WTC11 (cell line): Measurements from ENCODE around the gene PLEKHH3. TPM values are rescaled to one million over a fixed set of nuclear protein-coding genes. Genes with fewer than 3 reads are reported as not detected.

Experiments used
- ATAC-seq: fragments of 200-7000 bp; cut with Tn5 transposase; 2 replicates; pipeline ENCODE4 v1.10.0; 2021; ENCODE audit warnings: mild to moderate bottlenecking, moderate library complexity
- CTCF ChIA-PET: fragments of 300-600 bp; sonication (Branson Sonifier 250); formaldehyde crosslinking; loops from one replicate; lab custom pipeline; 2021; ENCODE audit warnings: antibody characterized with exemption; lab: Charles Lee
- POLR2A ChIA-PET: fragments of 350-600 bp; sonication (Branson Sonifier 250); formaldehyde crosslinking; loops from one replicate; lab custom pipeline; 2021; ENCODE audit warnings: antibody characterized with exemption; lab: Charles Lee
- DNase-seq: peaks from one replicate; pipeline ENCODE4 v3.0.0; 2021; ENCODE audit warnings: low spot score
- H3K27ac Mint-ChIP-seq: 2 replicates; pipeline ENCODE4 v1.8.0; 2021; ENCODE audit warnings: mixed read lengths
- H3K27me3 Mint-ChIP-seq: 2 replicates; pipeline ENCODE4 v1.8.0; 2021; ENCODE audit warnings: low read depth, mild to moderate bottlenecking, moderate library complexity, mixed read lengths
- H3K36me3 Mint-ChIP-seq: 2 replicates; pipeline ENCODE4 v1.8.0; 2021; ENCODE audit warnings: mixed read lengths
- H3K4me1 Mint-ChIP-seq: 2 replicates; pipeline ENCODE4 v1.8.0; 2022; ENCODE audit warnings: mixed read lengths
- H3K4me3 Mint-ChIP-seq: 2 replicates; pipeline ENCODE4 v1.8.0; 2021; ENCODE audit warnings: mild to moderate bottlenecking, moderate library complexity, mixed read lengths
- H3K9me3 Mint-ChIP-seq: 2 replicates; pipeline ENCODE4 v1.8.0; 2021; ENCODE audit warnings: mixed read lengths
- ATF3 ChIP-seq: sonication (generic); formaldehyde crosslinking; conservative IDR thresholded peaks from 2 replicates; pipeline ENCODE4 v1.8.1; 2022; ENCODE audit warnings: mild to moderate bottlenecking, missing genetic modification reagents
- E2F1 ChIP-seq: sonication (generic); formaldehyde crosslinking; IDR thresholded peaks from 2 replicates; pipeline ENCODE4 v1.8.0; 2022; ENCODE audit warnings: mild to moderate bottlenecking, missing genetic modification reagents
- E2F5 ChIP-seq: sonication (generic); formaldehyde crosslinking; IDR thresholded peaks from 2 replicates; pipeline ENCODE4 v1.8.1; 2022; ENCODE audit warnings: mild to moderate bottlenecking, moderate library complexity, missing genetic modification reagents
- FOXP1 ChIP-seq: sonication (generic); formaldehyde crosslinking; IDR thresholded peaks from 2 replicates; pipeline ENCODE4 v1.8.0; 2022; ENCODE audit warnings: missing genetic modification reagents, mild to moderate bottlenecking, moderate library complexity, borderline replicate concordance
- JAZF1 ChIP-seq: fragments of 250-450 bp; sonication (Bioruptor Pico); IDR thresholded peaks from 2 replicates; pipeline ENCODE4 v1.9.0; 2021; ENCODE audit warnings: moderate library complexity, mild to moderate bottlenecking, inconsistent platforms
- MLX ChIP-seq: sonication (generic); formaldehyde crosslinking; IDR thresholded peaks from 2 replicates; pipeline ENCODE4 v1.8.1; 2023; ENCODE audit warnings: mild to moderate bottlenecking, missing genetic modification reagents, moderate library complexity
- NR1H2 ChIP-seq: sonication (generic); formaldehyde crosslinking; IDR thresholded peaks from 2 replicates; pipeline ENCODE4 v1.9.0; 2021; ENCODE audit warnings: mild to moderate bottlenecking, moderate library complexity, missing genetic modification reagents
- OVOL2 ChIP-seq: fragments of 250-450 bp; sonication (Bioruptor Pico); IDR thresholded peaks from 2 replicates; pipeline ENCODE4 v1.9.0; 2021; ENCODE audit warnings: mild to moderate bottlenecking, borderline replicate concordance
- RELA ChIP-seq: sonication (generic); formaldehyde crosslinking; IDR thresholded peaks from 2 replicates; pipeline ENCODE4 v1.8.1; 2022; ENCODE audit warnings: missing genetic modification reagents, mild to moderate bottlenecking, borderline replicate concordance
- SOX15 ChIP-seq: fragments of 250-450 bp; sonication (Bioruptor Pico); IDR thresholded peaks from 2 replicates; pipeline ENCODE4 v1.9.0; 2021; ENCODE audit warnings: mild to moderate bottlenecking
- ZBTB43 ChIP-seq: sonication (generic); formaldehyde crosslinking; IDR thresholded peaks from 2 replicates; pipeline ENCODE4 v1.8.1; 2023; ENCODE audit warnings: mild to moderate bottlenecking, missing genetic modification reagents
- ZNF416 ChIP-seq: fragments of 250-450 bp; sonication (Bioruptor Pico); IDR thresholded peaks from 2 replicates; pipeline ENCODE4 v1.9.0; 2021; ENCODE audit warnings: mild to moderate bottlenecking, inconsistent platforms
- total RNA-seq: library from RNA; stranded (reverse); gene quantifications from 3 replicates; pipeline ENCODE4 v1.2.3, GENCODE V29; 2021
- TF ChIP-seq, protein P1 (sequence below): sonication (generic); formaldehyde crosslinking; IDR thresholded peaks from 2 replicates; pipeline ENCODE4 v1.8.0; 2023; ENCODE audit warnings: missing genetic modification reagents
- TF ChIP-seq, protein P2 (sequence below): fragments of 200-600 bp; IDR thresholded peaks from 2 replicates; pipeline ENCODE4 v1.8.0; 2022; ENCODE audit warnings: antibody characterized with exemption
- TF ChIP-seq, protein P3 (sequence below): fragments of 250-450 bp; sonication (Bioruptor Pico); conservative IDR thresholded peaks from 2 replicates; pipeline ENCODE4 v1.9.0; 2021; ENCODE audit warnings: mild to moderate bottlenecking

PLEKHH3 gene
- total RNA-seq, 1 experiment from 2014 or later: 40.2 TPM

DNA sequence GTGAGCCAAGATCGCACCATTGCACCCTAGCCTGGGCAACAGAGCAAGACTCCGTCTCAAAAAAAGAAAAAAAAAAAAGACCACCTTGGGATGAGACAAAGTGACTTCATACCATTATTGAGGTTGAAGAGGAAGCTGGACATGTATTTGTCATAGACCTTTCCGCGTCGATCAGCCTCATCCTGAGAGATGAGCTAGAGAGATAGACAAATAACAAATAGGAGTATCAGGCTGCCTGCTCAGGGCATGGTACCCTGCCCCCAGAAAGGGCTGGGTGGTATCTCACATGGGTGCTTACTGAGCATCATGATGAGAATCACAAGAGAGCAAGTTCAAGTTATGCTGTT is 27.7 kb upstream of the PLEKHH3 start (continued):
- TF ChIP-seq, protein P1, sequence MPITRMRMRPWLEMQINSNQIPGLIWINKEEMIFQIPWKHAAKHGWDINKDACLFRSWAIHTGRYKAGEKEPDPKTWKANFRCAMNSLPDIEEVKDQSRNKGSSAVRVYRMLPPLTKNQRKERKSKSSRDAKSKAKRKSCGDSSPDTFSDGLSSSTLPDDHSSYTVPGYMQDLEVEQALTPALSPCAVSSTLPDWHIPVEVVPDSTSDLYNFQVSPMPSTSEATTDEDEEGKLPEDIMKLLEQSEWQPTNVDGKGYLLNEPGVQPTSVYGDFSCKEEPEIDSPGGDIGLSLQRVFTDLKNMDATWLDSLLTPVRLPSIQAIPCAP (CRISPR knock-in tag): no peak
- no peak for TF ChIP-seq E2F1
- TF ChIP-seq, protein P2, sequence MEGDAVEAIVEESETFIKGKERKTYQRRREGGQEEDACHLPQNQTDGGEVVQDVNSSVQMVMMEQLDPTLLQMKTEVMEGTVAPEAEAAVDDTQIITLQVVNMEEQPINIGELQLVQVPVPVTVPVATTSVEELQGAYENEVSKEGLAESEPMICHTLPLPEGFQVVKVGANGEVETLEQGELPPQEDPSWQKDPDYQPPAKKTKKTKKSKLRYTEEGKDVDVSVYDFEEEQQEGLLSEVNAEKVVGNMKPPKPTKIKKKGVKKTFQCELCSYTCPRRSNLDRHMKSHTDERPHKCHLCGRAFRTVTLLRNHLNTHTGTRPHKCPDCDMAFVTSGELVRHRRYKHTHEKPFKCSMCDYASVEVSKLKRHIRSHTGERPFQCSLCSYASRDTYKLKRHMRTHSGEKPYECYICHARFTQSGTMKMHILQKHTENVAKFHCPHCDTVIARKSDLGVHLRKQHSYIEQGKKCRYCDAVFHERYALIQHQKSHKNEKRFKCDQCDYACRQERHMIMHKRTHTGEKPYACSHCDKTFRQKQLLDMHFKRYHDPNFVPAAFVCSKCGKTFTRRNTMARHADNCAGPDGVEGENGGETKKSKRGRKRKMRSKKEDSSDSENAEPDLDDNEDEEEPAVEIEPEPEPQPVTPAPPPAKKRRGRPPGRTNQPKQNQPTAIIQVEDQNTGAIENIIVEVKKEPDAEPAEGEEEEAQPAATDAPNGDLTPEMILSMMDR: no peak

DNA sequence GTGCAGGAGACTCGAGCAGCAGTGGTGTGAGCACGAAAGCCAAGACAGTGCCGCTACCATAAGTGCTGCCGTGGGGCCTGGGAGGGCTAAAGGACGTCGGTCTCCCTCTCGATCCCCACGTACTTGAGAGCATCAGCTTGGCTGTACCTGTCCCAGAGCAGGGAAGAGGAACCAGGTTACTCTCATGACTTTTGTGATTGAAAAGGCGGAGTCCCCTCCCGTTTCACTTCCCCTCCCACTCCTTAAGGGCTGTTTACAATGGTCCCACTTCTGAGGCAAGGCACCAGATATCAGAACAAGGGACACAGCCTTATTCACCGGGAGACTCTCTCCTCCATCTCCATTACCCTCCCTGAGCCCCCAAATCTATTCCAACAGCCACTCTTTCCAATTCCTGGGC is 25.7 kb upstream of the PLEKHH3 start:
- ATAC-seq (no peak), DNase-seq (no peak)
- Mint-ChIP-seq H3K27ac (no peak overlapping the region), H3K27me3 (no peaks in the 10 kb centered on the region), H3K4me1 (peaks cover 2% of the 10 kb centered on the region; the same call in 1 of the 2 replicates), H3K9me3 (no peaks in the 10 kb centered on the region), H3K36me3 (peaks cover 30% of the 10 kb centered on the region), H3K4me3 (no peak overlapping the region)
- POLR2A ChIA-PET: no interaction called here
- CTCF ChIA-PET: interaction anchor here (1.0 to 4.0 kb wide), 2 partner anchors 27 to 124 kb away, joined by 3 to 17 read pairs; partner anchors contain the start of gene PSMC3IP
- TF ChIP-seq RELA (CRISPR knock-in tag) (no peak), FOXP1 (CRISPR knock-in tag) (no peak), E2F5 (CRISPR knock-in tag) (no peak), SOX15 (no peak), MLX (CRISPR knock-in tag) (no peak), OVOL2 (CRISPR knock-in tag) (no peak), ATF3 (CRISPR knock-in tag) (no peak), JAZF1 (no peak), ZBTB43 (no peak), ZNF416 (CRISPR knock-in tag) (no peak), NR1H2 (CRISPR knock-in tag) (no peak)
- TF ChIP-seq, protein P3, sequence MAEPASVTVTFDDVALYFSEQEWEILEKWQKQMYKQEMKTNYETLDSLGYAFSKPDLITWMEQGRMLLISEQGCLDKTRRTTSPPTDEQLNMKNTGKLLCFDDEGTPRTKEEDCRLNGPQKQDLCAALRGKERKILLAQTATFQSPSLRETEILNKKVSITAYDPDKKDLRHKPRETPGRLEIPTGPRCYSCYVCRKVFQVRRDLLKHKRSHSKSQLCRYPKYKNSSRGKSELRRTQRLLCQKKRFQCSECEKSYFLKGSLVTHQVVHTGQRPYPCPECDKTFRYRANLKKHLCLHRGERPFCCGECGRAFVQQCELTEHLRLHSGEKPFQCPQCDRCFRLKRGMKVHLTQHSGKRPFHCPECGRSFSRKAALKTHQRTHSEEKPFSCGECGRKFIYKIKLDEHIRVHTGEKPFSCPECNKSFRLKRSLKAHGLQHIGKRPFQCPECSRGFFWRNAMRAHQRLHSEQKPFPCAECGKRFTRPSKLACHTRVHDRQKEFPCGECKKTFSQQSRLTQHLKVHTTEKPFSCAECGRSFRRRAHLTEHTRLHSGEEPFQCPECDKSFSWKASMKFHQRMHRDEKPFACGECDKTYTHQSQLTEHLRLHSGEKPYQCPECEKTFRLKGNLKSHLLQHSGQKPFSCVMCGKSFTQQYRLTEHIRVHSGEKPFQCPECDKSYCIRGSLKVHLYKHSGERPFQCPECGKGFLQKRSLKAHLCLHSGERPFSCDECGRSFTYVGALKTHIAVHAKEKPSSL: no peak
